HUES6 (cell line): ENCODE measurements around the gene GALK1.

Experiments
- H3K27ac ChIP-seq: 2 replicates; pipeline ENCODE4 v1.7.0; 2013; ENCODE audit warnings: low read depth, mild to moderate bottlenecking, low read length, inconsistent platforms
- H3K27me3 ChIP-seq: 2 replicates; pipeline ENCODE4 v1.6.1; 2013; ENCODE audit warnings: low read length; ENCODE audit not compliant: control insufficient read depth, insufficient read depth
- H3K36me3 ChIP-seq: 2 replicates; pipeline ENCODE4 v1.6.1; 2013; ENCODE audit warnings: low read length; ENCODE audit not compliant: control insufficient read depth, insufficient read depth
- H3K4me1 ChIP-seq: 2 replicates; pipeline ENCODE4 v1.6.1; 2013; ENCODE audit warnings: low read length; ENCODE audit not compliant: control insufficient read depth, insufficient read depth
- H3K4me3 ChIP-seq: 2 replicates; pipeline ENCODE4 v1.5.1; 2013; ENCODE audit warnings: low read depth, low read length
- H3K9ac ChIP-seq: one replicate; pipeline ENCODE4 v1.6.1; 2013; ENCODE audit warnings: mild to moderate bottlenecking, low read length
- H3K9me3 ChIP-seq: 2 replicates; pipeline ENCODE4 v1.6.1; 2013; ENCODE audit warnings: low read depth, low read length; ENCODE audit not compliant: control insufficient read depth, insufficient read depth

Gene GALK1

GRCh38 chr17:75807861-75808260 lies 42.9 kb upstream of the GALK1 start:
- Histone ChIP-seq H3K9ac (no peak overlapping the region), H3K27me3 (no peaks in the 10 kb centered on the region), H3K4me1 (peaks cover 7% of the 10 kb centered on the region; the same call in 1 of the 2 replicates), H3K4me3 (no peak overlapping the region), H3K36me3 (peaks cover 44% of the 10 kb centered on the region), H3K9me3 (no peaks in the 10 kb centered on the region), H3K27ac (no peak overlapping the region)

- Histone ChIP-seq H3K36me3 (peaks cover 40% of the 10 kb centered on the region), H3K9ac (no peak overlapping the region), H3K27ac (no peak overlapping the region), H3K4me1 (peaks cover 7% of the 10 kb centered on the region; the same call in 1 of the 2 replicates), H3K27me3 (no peaks in the 10 kb centered on the region), H3K9me3 (no peaks in the 10 kb centered on the region), H3K4me3 (no peak overlapping the region)
Observed at GRCh38 chr17:75806822-75807500, 42.0 kb upstream of the GALK1 start.

- H3K9ac ChIP-seq = no peak overlapping the region
- no peak overlapping the region for H3K4me3 ChIP-seq
- peaks cover 7% of the 10 kb centered on the region; the same call in 1 of the 2 replicates for H3K4me1 ChIP-seq
- H3K9me3 ChIP-seq = no peaks in the 10 kb centered on the region
- H3K36me3 ChIP-seq = peaks cover 24% of the 10 kb centered on the region
- no peaks in the 10 kb centered on the region for H3K27me3 ChIP-seq
- no peak overlapping the region for H3K27ac ChIP-seq
Observed at GRCh38 chr17:75803883-75804282, 38.9 kb upstream of the GALK1 start.

- Histone ChIP-seq H3K4me3 (no peak overlapping the region), H3K4me1 (no peaks in the 10 kb centered on the region), H3K9me3 (no peaks in the 10 kb centered on the region), H3K9ac (no peak overlapping the region), H3K36me3 (peaks cover 43% of the 10 kb centered on the region), H3K27me3 (no peaks in the 10 kb centered on the region), H3K27ac (no peak overlapping the region)
Observed at GRCh38 chr17:75799402-75799801, 34.4 kb upstream of the GALK1 start.

GRCh38 chr17:75795820-75796607 lies 31.0 kb upstream of the GALK1 start:
- H3K9me3 ChIP-seq = no peaks in the 10 kb centered on the region
- no peaks in the 10 kb centered on the region for H3K27me3 ChIP-seq
- no peak overlapping the region for H3K27ac ChIP-seq
- no peak overlapping the region for H3K4me3 ChIP-seq
- no peaks in the 10 kb centered on the region for H3K4me1 ChIP-seq
- no peak overlapping the region for H3K9ac ChIP-seq
- peaks cover 64% of the 10 kb centered on the region for H3K36me3 ChIP-seq

GRCh38 chr17:75793460-75793859 lies 28.5 kb upstream of the GALK1 start:
- no peak overlapping the region for H3K27ac ChIP-seq
- no peaks in the 10 kb centered on the region for H3K4me1 ChIP-seq
- H3K9ac ChIP-seq = no peak overlapping the region
- no peaks in the 10 kb centered on the region for H3K9me3 ChIP-seq
- H3K4me3 ChIP-seq = no peak overlapping the region
- H3K27me3 ChIP-seq = no peaks in the 10 kb centered on the region
- H3K36me3 ChIP-seq = peaks cover 52% of the 10 kb centered on the region

GRCh38 chr17:75791254-75791653 lies 26.3 kb upstream of the GALK1 start:
- Histone ChIP-seq H3K9ac (no peak overlapping the region), H3K27ac (no peak overlapping the region), H3K4me1 (peaks cover 2% of the 10 kb centered on the region), H3K4me3 (no peak overlapping the region), H3K9me3 (no peaks in the 10 kb centered on the region), H3K36me3 (peaks cover 39% of the 10 kb centered on the region), H3K27me3 (no peaks in the 10 kb centered on the region)

GRCh38 chr17:75785016-75785890 lies 20.3 kb upstream of the GALK1 start:
- H3K27ac ChIP-seq = peak overlapping the region; percentile 93
- peak overlapping the region; percentile 68 for H3K4me3 ChIP-seq
- peaks cover 16% of the 10 kb centered on the region for H3K4me1 ChIP-seq
- H3K9me3 ChIP-seq = no peaks in the 10 kb centered on the region
- H3K27me3 ChIP-seq = no peaks in the 10 kb centered on the region
- peak overlapping the region; percentile 95 for H3K9ac ChIP-seq
- H3K36me3 ChIP-seq = no peaks in the 10 kb centered on the region

- H3K9ac ChIP-seq = peak within 1 kb of the TSS; percentile 95
- H3K9me3 ChIP-seq = no peaks in the 10 kb centered on the region
- no peaks in the 10 kb centered on the region for H3K36me3 ChIP-seq
- H3K4me3 ChIP-seq = peak within 1 kb of the TSS; percentile 68
- H3K27ac ChIP-seq = peak within 1 kb of the TSS; percentile 93
- H3K4me1 ChIP-seq = peaks cover 16% of the 10 kb centered on the region
- no peaks in the 10 kb centered on the region for H3K27me3 ChIP-seq
Observed at GRCh38 chr17:75784473-75785015, 19.6 kb upstream of the GALK1 start, which contains the start of gene UNK. Gene UNK (plus strand): TSS chr17:75784806. CDS start chr17:75784881, 75 bp downstream.

- peak overlapping the region; percentile 68 for H3K4me3 ChIP-seq
- H3K9ac ChIP-seq = peak overlapping the region; percentile 95
- no peaks in the 10 kb centered on the region for H3K9me3 ChIP-seq
- peak overlapping the region; percentile 93; the same call in 1 of the 2 replicates for H3K27ac ChIP-seq
- no peaks in the 10 kb centered on the region for H3K27me3 ChIP-seq
- peaks cover 16% of the 10 kb centered on the region for H3K4me1 ChIP-seq
- peaks cover under 1% of the 10 kb centered on the region; the same call in 1 of the 2 replicates for H3K36me3 ChIP-seq
Observed at GRCh38 chr17:75783803-75784472, 18.9 kb upstream of the GALK1 start.
